RWPE2 (cell line): Measurements from ENCODE around the gene CIAO2B.
A peak's percentile ranks its signal among the peaks of the same experiment; 100 is the strongest.
"Not testable (repeated sequence)": the region's sequence is repeated elsewhere in the genome, so short reads cannot be mapped to it uniquely, and the experiment has no call there.

ENCODE experiments used
- ATAC-seq: fragments of 200-7000 bp; cut with Tn5 transposase; 3 replicates; pipeline ENCODE4 v1.9.1; 2021; ENCODE audit warnings: low read depth
- DNase-seq: peaks from one replicate; pipeline ENCODE4 v3.0.0-alpha.2; 2020; ENCODE audit warnings: low spot score
- H3K27ac ChIP-seq: fragments of 450-650 bp; 2 replicates; pipeline ENCODE4 v1.5.1; 2017; ENCODE audit warnings: mild to moderate bottlenecking; ENCODE audit not compliant: poor library complexity, severe bottlenecking
- H3K27me3 ChIP-seq: fragments of 250-450 bp; sonication (Bioruptor Pico); 2 replicates; pipeline ENCODE4 v1.5.1; 2021; ENCODE audit warnings: mild to moderate bottlenecking, moderate library complexity; ENCODE audit not compliant: insufficient read depth, poor library complexity, severe bottlenecking
- H3K36me3 ChIP-seq: fragments of 250-450 bp; sonication (Bioruptor Pico); 2 replicates; pipeline ENCODE4 v1.5.1; 2020; ENCODE audit warnings: low read depth, mild to moderate bottlenecking, moderate library complexity
- H3K4me1 ChIP-seq: fragments of 250-450 bp; sonication (Bioruptor Pico); 2 replicates; pipeline ENCODE4 v1.5.1; 2021; ENCODE audit warnings: mild to moderate bottlenecking, moderate library complexity; ENCODE audit not compliant: insufficient read depth, poor library complexity, severe bottlenecking
- H3K4me3 ChIP-seq: fragments of 250-450 bp; sonication (Bioruptor Pico); 2 replicates; pipeline ENCODE4 v1.5.1; 2021; ENCODE audit warnings: mild to moderate bottlenecking, moderate library complexity; ENCODE audit not compliant: severe bottlenecking
- H3K9me3 ChIP-seq: fragments of 250-450 bp; sonication (Bioruptor Pico); 2 replicates; pipeline ENCODE4 v1.5.1; 2021; ENCODE audit warnings: mild to moderate bottlenecking, moderate library complexity; ENCODE audit not compliant: severe bottlenecking
- TF ChIP-seq, protein P1 (sequence below): fragments of 450-650 bp; IDR thresholded peaks from one replicate; pipeline ENCODE4 v1.5.1; 2017; ENCODE audit warnings: mild to moderate bottlenecking, moderate library complexity; ENCODE audit not compliant: poor library complexity, severe bottlenecking

Gene CIAO2B

DNA sequence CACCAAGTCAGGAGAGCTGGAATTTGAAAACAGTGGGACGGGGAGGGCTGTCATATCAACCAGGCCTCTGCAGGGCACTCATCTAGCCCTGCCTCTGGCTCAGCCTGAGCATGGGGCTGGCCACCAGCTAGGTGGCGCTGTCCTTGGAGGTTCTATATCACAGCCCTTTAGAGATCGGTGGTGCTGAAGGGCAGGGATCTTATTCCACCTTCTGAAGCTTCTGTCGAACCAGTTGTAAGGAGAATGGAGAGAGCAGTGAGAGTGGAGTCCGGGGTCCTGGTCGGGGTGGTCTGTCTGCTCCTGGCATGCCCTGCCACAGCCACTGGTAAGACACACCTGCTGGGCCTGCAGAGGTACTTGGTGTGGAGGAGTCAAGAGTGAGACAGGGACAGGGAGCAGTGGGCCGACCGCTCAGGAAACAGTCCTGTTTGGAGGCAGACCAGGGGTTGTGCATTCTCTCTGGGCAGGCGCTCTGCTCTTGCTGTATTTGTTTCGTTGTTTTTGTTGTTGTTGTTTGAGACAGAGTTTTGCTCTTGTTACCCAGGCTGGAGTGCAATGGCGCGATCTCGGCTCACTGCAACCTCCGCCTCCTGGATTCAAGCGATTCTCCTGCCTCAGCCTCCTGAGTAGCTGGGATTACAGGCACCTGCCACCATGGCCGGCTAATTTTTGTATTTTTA lies 27.0 kb upstream of the CIAO2B start, which contains the start of gene CES3:
TSS of gene CES3 (plus strand) at position 202 of the 680 bp plus-strand sequence. CDS start at position 244, 42 bp downstream.
- TF ChIP-seq, protein P1, sequence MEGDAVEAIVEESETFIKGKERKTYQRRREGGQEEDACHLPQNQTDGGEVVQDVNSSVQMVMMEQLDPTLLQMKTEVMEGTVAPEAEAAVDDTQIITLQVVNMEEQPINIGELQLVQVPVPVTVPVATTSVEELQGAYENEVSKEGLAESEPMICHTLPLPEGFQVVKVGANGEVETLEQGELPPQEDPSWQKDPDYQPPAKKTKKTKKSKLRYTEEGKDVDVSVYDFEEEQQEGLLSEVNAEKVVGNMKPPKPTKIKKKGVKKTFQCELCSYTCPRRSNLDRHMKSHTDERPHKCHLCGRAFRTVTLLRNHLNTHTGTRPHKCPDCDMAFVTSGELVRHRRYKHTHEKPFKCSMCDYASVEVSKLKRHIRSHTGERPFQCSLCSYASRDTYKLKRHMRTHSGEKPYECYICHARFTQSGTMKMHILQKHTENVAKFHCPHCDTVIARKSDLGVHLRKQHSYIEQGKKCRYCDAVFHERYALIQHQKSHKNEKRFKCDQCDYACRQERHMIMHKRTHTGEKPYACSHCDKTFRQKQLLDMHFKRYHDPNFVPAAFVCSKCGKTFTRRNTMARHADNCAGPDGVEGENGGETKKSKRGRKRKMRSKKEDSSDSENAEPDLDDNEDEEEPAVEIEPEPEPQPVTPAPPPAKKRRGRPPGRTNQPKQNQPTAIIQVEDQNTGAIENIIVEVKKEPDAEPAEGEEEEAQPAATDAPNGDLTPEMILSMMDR: peak; percentile 70

GRCh38 chr16:66960270-66960669 lies 26.1 kb upstream of the CIAO2B start:
- Histone ChIP-seq H3K4me3 (no peak overlapping the region), H3K4me1 (no peaks in the 10 kb centered on the region), H3K27me3 (no peaks in the 10 kb centered on the region), H3K27ac (no peak overlapping the region), H3K36me3 (no peaks in the 10 kb centered on the region), H3K9me3 (no peaks in the 10 kb centered on the region)
- TF ChIP-seq, protein P1: no peak
- no peak for ATAC-seq
- DNase-seq: no peak

More for the DNA sequence above, 27.0 kb upstream of the CIAO2B start, which contains the start of gene CES3:
- Histone ChIP-seq H3K27me3 (no peaks in the 10 kb centered on the region), H3K4me1 (no peaks in the 10 kb centered on the region), H3K36me3 (no peaks in the 10 kb centered on the region), H3K4me3 (no peak within 1 kb of the TSS), H3K9me3 (no peaks in the 10 kb centered on the region), H3K27ac (no peak within 1 kb of the TSS)
- ATAC-seq: peak; percentile 81
- no peak for DNase-seq

DNA sequence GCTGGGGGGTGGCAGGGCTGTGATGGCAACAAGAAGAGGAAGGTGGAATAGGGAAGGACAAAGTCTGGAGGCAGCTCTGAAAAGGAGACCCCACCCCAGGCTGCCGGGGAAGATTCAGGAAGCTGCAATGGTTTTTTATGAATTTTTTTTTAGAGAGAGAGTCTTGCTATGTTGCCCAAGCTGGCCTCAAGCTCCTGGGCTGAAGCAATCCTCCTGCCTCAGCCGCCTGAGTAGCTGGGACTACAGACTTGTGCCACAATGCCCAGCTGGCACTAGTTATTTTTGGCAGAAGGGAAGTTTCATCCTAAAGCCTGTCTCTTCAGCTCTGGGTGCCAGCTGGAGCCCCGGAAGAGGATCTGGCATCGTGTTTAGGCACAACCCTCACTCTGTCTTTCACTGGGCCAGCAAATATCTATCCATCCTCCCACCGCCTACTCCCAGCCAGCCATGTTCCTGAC lies 25.5 kb upstream of the CIAO2B start:
- Histone ChIP-seq H3K9me3 (no peaks in the 10 kb centered on the region), H3K27me3 (no peaks in the 10 kb centered on the region), H3K4me1 (no peaks in the 10 kb centered on the region), H3K27ac (no peak overlapping the region), H3K4me3 (no peak overlapping the region), H3K36me3 (no peaks in the 10 kb centered on the region)
- TF ChIP-seq, protein P1: no peak
- ATAC-seq (no peak), DNase-seq (no peak)

GRCh38 chr16:66958857-66959703 lies 24.9 kb upstream of the CIAO2B start:
- no peak for DNase-seq
- no peaks in the 10 kb centered on the region for H3K9me3 ChIP-seq
- no peak overlapping the region for H3K27ac ChIP-seq
- no peak for ATAC-seq
- H3K4me1 ChIP-seq: no peaks in the 10 kb centered on the region
- no peaks in the 10 kb centered on the region for H3K27me3 ChIP-seq
- H3K36me3 ChIP-seq: no peaks in the 10 kb centered on the region
- no peak overlapping the region for H3K4me3 ChIP-seq
- TF ChIP-seq, protein P1: no peak

- H3K36me3 ChIP-seq, H3K9me3 ChIP-seq, DNase-seq, H3K27me3 ChIP-seq, ATAC-seq, H3K27ac ChIP-seq, H3K4me3 ChIP-seq: not testable (repeated sequence)
- peaks cover 12% of the 10 kb centered on the region for H3K4me1 ChIP-seq
Observed at GRCh38 chr16:66956154-66956457, 21.9 kb upstream of the CIAO2B start.

GRCh38 chr16:66955363-66956153 lies 21.4 kb upstream of the CIAO2B start:
- DNase-seq, ATAC-seq, H3K9me3 ChIP-seq, H3K4me3 ChIP-seq, H3K36me3 ChIP-seq, H3K27me3 ChIP-seq, H3K27ac ChIP-seq: not testable (repeated sequence)
- H3K4me1 ChIP-seq: peaks cover 12% of the 10 kb centered on the region
